HT-29 (cell line): Measurements from ENCODE around the gene DSCAML1. TPM values are rescaled to one million over a fixed set of nuclear protein-coding genes. Genes with fewer than 3 reads are reported as not detected.

ENCODE experiments used
- DNase-seq: peaks from one replicate; pipeline ENCODE4 v3.0.0-alpha.2; 2015; ENCODE audit warnings: low spot score
- total RNA-seq: library from RNA; depleted of rRNA; stranded (reverse); fragments of >200 nt; shearing (Covaris generic); gene quantifications from 2 replicates; pipeline ENCODE4 v1.2.3, GENCODE V29; 2014

Gene DSCAML1
- total RNA-seq, 1 experiment from 2014 or later: not detected

- DNase-seq: no peak
Observed at GRCh38 chr11:117585631-117586030, 211.4 kb downstream of the DSCAML1 start.

GRCh38 chr11:117584056-117584830 lies 212.8 kb downstream of the DSCAML1 start:
- DNase-seq: no peak

GRCh38 chr11:117583063-117583801 lies 213.8 kb downstream of the DSCAML1 start:
- no peak for DNase-seq

DNA sequence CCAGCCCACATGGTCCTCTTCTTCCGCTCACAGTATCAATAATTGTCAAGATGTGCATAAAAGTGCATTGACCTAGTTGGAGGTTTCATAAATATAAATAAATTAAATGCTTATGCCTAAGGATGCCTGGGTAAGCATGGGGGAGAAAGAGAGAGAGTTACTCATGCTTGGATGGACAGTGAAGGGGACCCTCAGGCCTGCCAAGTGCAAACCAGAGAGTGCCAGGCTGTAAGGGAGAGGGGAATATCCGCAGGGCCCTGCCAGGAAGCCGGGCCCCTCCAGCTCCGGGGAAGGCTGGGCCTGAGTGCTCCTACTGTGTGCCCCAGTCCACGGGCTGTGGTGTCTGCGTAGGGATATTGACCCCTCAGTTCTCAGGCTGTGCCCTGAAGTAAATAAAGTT lies 214.6 kb downstream of the DSCAML1 start:
- DNase-seq: no peak

DNA sequence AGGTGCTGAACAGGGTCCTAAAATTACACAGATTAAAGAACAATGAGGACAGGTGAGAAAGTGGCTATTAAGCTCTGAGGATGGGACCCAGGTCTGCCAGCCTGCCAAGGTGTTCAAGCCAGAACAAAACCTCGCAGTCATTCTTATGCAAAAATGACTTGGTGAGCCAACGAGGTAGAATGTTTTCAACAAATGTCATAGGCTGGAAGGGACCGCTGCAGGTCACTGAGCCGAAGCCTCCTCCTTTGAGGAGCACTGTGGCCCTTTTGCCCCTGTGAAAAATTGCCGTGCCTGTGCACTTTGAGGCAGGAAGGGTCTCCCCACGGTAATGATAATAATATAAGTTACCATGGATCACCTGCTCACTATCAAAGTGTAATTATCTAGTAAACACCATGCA lies 216.2 kb downstream of the DSCAML1 start:
- DNase-seq: no peak

DNA sequence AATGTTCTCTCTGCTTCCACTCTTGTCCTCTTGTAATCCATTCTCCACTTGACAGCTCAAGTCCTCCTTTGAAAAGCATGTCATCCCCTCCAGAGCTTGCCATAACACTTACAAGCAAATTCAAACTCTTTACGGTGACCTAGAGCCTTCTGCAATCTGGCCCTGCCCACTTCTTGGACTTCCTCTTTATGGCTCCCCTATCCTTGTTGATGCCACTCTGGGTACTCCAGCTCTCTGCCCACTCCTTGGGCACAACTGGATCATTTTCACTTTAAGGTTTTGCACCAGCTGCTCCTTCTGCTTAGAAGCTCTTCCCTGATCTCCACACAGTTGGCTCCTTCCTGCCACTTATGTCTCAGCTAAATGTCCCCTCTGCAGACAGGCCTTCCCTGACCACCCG lies 217.9 kb downstream of the DSCAML1 start:
- no peak for DNase-seq

GRCh38 chr11:117575856-117576255 lies 221.2 kb downstream of the DSCAML1 start:
- no peak for DNase-seq

DNA sequence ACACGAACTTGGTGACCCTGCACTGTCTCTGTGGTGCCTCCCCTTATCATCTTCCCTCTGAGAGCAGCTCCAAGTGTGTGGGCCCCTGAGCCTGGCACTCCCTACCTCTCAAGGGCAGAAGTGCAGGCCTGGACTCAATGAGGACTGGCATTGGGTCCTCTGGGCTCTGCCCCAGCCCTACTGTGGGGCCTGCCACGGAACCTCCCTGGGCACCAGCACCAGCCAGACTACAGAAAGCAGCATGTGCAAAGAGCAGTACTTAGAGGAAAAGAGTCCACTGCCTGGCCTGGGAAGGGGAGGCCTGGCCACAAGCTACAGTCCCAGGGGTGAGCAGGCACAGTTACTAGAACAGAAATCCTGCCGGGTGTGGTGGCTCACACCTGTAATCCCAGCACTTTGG lies 222.5 kb downstream of the DSCAML1 start:
- no peak for DNase-seq

GRCh38 chr11:117573326-117573725 lies 223.7 kb downstream of the DSCAML1 start:
- DNase-seq: no peak

GRCh38 chr11:117572671-117573070 lies 224.3 kb downstream of the DSCAML1 start:
- DNase-seq: no peak

DNA sequence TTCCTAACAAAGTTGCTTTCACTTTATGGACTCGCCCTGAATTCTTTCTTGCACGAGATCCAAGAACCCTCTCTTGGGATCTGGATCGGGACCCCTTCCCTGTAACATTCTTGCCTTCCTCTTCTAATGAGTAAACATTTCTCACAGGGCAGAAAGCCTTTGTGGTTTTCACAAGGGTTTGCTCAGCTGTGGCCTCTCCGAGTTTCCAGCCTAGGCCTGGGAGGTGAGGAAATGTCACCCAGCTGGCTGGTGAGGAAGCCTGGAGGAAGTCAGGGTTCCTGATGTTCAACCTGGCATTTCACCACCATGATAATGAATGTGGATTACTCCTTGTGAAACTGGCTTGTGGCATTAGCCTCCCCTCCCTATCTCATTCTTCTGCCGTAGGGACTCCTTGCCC lies 224.9 kb downstream of the DSCAML1 start:
- no peak for DNase-seq

DNA sequence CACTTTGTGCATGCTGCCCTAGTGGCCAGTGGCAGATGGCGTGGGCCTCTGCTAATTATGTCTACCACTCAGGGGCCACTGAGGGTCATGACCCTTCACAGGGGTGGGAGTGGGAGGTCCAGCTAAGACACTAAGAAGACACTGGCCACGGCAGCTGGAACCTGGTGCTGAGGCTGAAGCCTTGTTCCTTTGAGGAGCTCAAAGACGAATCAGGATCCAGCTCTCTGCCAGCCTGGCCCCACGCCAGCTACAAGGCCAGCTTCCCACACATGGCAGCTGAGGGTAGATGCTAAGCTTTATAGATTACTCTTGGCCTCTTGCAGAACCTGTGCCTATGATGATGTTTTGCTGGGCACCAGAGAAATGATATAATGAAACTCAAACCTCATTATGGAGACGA lies 226.3 kb downstream of the DSCAML1 start:
- DNase-seq: no peak

DNA sequence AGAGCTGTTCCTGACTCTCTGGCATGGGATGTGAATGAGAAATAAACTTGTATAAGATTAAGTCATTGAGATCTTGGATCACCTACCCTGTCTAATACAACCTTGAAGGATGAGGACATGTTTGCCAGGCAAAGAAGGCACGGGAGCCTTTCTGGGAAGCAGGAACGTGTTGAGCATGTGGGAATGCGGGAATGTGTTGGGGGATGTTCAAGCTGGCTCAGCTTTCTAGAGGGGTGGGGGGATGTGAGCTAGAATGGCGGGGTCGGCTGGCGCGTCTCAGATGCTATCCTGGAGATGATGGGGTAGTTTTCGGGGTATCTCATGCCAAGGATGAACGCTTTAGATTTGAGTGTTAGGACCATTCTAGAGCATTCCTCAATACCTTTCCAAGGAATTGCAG lies 227.1 kb downstream of the DSCAML1 start:
- DNase-seq: no peak

- no peak for DNase-seq
Observed at GRCh38 chr11:117565709-117566108, 231.3 kb downstream of the DSCAML1 start.

- no peak for DNase-seq
Observed at GRCh38 chr11:117564321-117564720, 232.7 kb downstream of the DSCAML1 start.

DNA sequence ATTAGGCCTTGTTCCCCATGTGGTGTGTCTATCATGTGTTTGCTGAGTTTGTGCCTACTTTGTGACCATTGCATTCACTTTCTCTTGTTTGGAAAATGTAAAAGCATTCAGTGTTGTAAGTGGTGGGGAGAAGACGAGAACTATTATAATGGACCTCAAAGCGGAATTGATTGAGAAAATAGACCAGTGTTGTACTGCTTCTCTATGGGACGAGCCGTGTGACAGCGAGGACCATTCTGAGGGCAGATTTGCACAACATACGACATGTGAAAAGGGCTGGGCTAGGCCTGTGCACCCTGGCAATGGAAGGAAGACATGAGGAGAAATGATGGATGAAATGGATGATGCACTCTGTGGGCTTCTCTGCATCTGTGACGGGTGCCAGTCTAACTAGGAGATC lies 233.5 kb downstream of the DSCAML1 start:
- no peak for DNase-seq

GRCh38 chr11:117562136-117562535 lies 234.9 kb downstream of the DSCAML1 start:
- no peak for DNase-seq

- no peak for DNase-seq
Observed at GRCh38 chr11:117560780-117561530, 236.1 kb downstream of the DSCAML1 start.

- DNase-seq: no peak
Observed at GRCh38 chr11:117559698-117560097, 237.3 kb downstream of the DSCAML1 start.

DNA sequence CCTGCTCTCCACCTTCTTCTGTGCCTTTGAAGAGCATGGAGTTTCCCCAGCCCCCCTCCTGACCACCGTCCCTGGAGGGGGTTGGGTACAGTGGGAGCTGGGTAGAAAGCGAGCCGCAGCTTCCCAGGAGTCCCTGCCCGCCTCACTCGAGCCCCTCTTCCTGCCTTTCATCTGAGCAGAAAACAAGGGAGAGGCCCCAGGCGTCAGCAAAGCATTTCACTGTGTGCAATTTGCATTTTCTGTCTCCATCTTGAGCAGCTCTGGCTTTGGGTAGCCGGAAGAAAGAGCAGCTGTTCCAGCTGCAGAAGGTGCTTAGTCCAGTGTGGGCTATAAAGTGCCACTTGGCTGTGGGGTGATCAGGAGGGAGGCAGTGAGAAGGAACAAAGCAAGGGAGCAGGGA lies 239.7 kb downstream of the DSCAML1 start:
- no peak for DNase-seq

GRCh38 chr11:117554601-117555333 lies 242.2 kb downstream of the DSCAML1 start:
- DNase-seq: peak; percentile 17

GRCh38 chr11:117552626-117553025 lies 244.4 kb downstream of the DSCAML1 start:
- DNase-seq: no peak
